NK-92 treated with Interleukin-12 subunit alpha and Interleukin-12 subunit beta, amount 100 ng/mL, for 24 hours (cell line): ENCODE data around the gene MYO5A.

Experiments used
- DNase-seq: peaks from one replicate; lab custom pipeline; 2025; lab: John Stamatoyannopoulos, UW

The MYO5A gene

GRCh38 chr15:52329987-52330386 lies 198.7 kb downstream of the MYO5A start:
- peak; percentile 22 for DNase-seq

GRCh38 chr15:52329150-52329549 lies 199.5 kb downstream of the MYO5A start:
- no peak for DNase-seq

- DNase-seq: no peak
Observed at GRCh38 chr15:52328680-52329079, 200.0 kb downstream of the MYO5A start.

- DNase-seq: no peak
Observed at GRCh38 chr15:52326756-52327155, 201.9 kb downstream of the MYO5A start.

- DNase-seq: no peak
Observed at GRCh38 chr15:52324109-52324508, 204.6 kb downstream of the MYO5A start.

GRCh38 chr15:52318729-52319500 lies 209.8 kb downstream of the MYO5A start:
- DNase-seq: no peak

GRCh38 chr15:52317688-52318087 lies 211.0 kb downstream of the MYO5A start:
- no peak for DNase-seq

GRCh38 chr15:52317022-52317421 lies 211.7 kb downstream of the MYO5A start:
- no peak for DNase-seq

- no peak for DNase-seq
Observed at GRCh38 chr15:52309154-52309548, 219.5 kb downstream of the MYO5A start.

- DNase-seq: no peak
Observed at GRCh38 chr15:52308446-52309153, 220.1 kb downstream of the MYO5A start.

- no peak for DNase-seq
Observed at GRCh38 chr15:52307847-52308246, 220.8 kb downstream of the MYO5A start.

GRCh38 chr15:52306270-52306669 lies 222.4 kb downstream of the MYO5A start:
- no peak for DNase-seq

GRCh38 chr15:52303093-52303772 lies 225.4 kb downstream of the MYO5A start:
- DNase-seq: no peak

- DNase-seq: no peak
Observed at GRCh38 chr15:52301265-52301847, 227.3 kb downstream of the MYO5A start.

GRCh38 chr15:52295421-52296001 lies 233.2 kb downstream of the MYO5A start, which contains the start of gene MYO5C:
Gene MYO5C (minus strand): TSS chr15:52295804. CDS start chr15:52295636, 168 bp downstream.
- no peak for DNase-seq

- no peak for DNase-seq
Observed at GRCh38 chr15:52294881-52295420, 233.7 kb downstream of the MYO5A start.

GRCh38 chr15:52292780-52293392 lies 235.8 kb downstream of the MYO5A start:
- DNase-seq: no peak

- no peak for DNase-seq
Observed at GRCh38 chr15:52291204-52291603, 237.5 kb downstream of the MYO5A start.

GRCh38 chr15:52290800-52291199 lies 237.9 kb downstream of the MYO5A start:
- no peak for DNase-seq

- no peak for DNase-seq
Observed at GRCh38 chr15:52290329-52290728, 238.4 kb downstream of the MYO5A start.

GRCh38 chr15:52289629-52290081 lies 239.0 kb downstream of the MYO5A start:
- no peak for DNase-seq
